Body of pancreas (tissue), 4 donors: Measurements from ENCODE around the gene ZNF24.

Experiments
- CTCF ChIP-seq, 7 experiments: fragments of 450-650 bp in 4 of 7; fragments of 200-600 bp in 3 of 7; sonication (generic) in 3 of 7; IDR thresholded peaks; one replicate each; pipeline ENCODE4 v1.5.1; 2016 to 2019; ENCODE audit warnings: antibody characterized with exemption in 7 of 7
- POLR2A ChIP-seq, 3 donors: fragments of 450-650 bp; IDR thresholded peaks; one replicate each; pipeline ENCODE4 v1.6.1; 2016; ENCODE audit warnings: antibody characterized with exemption in 3 of 3, mild to moderate bottlenecking in 2 of 3

DNA sequence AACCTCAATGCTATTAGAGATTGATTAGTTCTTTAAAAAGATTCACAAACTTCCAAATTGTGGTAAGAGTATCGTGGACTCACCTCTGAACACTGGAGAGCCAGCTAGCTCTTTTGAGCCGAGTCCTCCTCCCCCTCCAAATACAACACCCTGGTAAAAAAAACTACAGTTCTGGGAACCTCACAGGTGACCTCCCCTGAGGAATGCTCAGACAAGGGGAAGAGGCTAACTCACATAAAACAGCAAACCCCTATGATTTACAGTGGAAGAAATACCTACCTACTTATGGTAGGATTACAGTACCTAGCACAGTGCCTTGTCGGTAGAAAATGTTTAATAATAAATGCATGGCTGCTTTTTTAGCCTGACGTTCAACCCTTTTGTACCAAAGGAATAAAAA lies 8.4 kb downstream of the ZNF24 start:
- TF ChIP-seq CTCF (IDR thresholded peaks at IDR 0.05) (no peak), POLR2A (IDR thresholded peaks at IDR 0.05) (no peak)
